CD4-positive, CD25-positive, alpha-beta regulatory T cell (primary cell): ENCODE measurements around the gene ETV7. TPM values are rescaled to one million over a fixed set of nuclear protein-coding genes. Genes with fewer than 3 reads are reported as not detected.

Experiments
- ATAC-seq, 2 donors: fragments of 150-1000 bp; cut with Tn5 transposase; one replicate each; pipeline ENCODE4 v1.10.0; 2021; ENCODE audit warnings: low read depth in 2 of 2, moderate number of reproducible peaks in 2 of 2, moderate library complexity in 1 of 2
- DNase-seq, 3 donors: peaks; one replicate each; pipeline versions ENCODE4 v3.0.0 to v3.0.0-alpha.2; 2012 to 2022; ENCODE audit warnings: mixed read lengths in 1 of 3
- H3K27ac ChIP-seq: one replicate; pipeline ENCODE4 v1.7.0; 2013; ENCODE audit warnings: mild to moderate bottlenecking, low read length; ENCODE audit not compliant: insufficient read depth, poor library complexity, severe bottlenecking
- H3K27me3 ChIP-seq: one replicate; pipeline ENCODE4 v1.7.0; 2013; ENCODE audit warnings: low read length; ENCODE audit not compliant: control insufficient read depth, insufficient read depth
- H3K36me3 ChIP-seq: one replicate; pipeline ENCODE4 v1.7.0; 2013; ENCODE audit warnings: mild to moderate bottlenecking, low read length, moderate library complexity; ENCODE audit not compliant: control insufficient read depth, insufficient read depth
- H3K4me1 ChIP-seq: 2 replicates; pipeline ENCODE4 v1.7.0; 2013; ENCODE audit warnings: mild to moderate bottlenecking, low read length; ENCODE audit not compliant: insufficient read depth, control insufficient read depth, poor library complexity, severe bottlenecking
- H3K4me3 ChIP-seq: one replicate; pipeline ENCODE4 v1.7.0; 2013; ENCODE audit warnings: low read depth, mild to moderate bottlenecking, low read length, moderate library complexity
- H3K9me3 ChIP-seq, 2 experiments: 1 replicate in 1 of 2; 2 replicates in 1 of 2; pipeline ENCODE4 v1.7.0; 2013; ENCODE audit warnings: low read length in 2 of 2, mild to moderate bottlenecking in 1 of 2, moderate library complexity in 1 of 2; ENCODE audit not compliant: control insufficient read depth in 2 of 2
- H3K27ac Mint-ChIP-seq, 3 donors: one replicate each; pipeline ENCODE4 v1.8.0; 2020 to 2022; ENCODE audit warnings: mild to moderate bottlenecking in 3 of 3, mixed read lengths in 3 of 3, moderate library complexity in 2 of 3
- H3K27me3 Mint-ChIP-seq: one replicate; pipeline ENCODE4 v1.8.0; 2022; ENCODE audit warnings: mild to moderate bottlenecking, mixed read lengths
- H3K36me3 Mint-ChIP-seq: one replicate; pipeline ENCODE4 v1.8.0; 2020; ENCODE audit warnings: mixed read lengths
- H3K4me1 Mint-ChIP-seq, 4 donors: one replicate each; pipeline ENCODE4 v1.8.0; 2020 to 2022; ENCODE audit warnings: mixed read lengths in 4 of 4, mild to moderate bottlenecking in 1 of 4
- H3K4me3 Mint-ChIP-seq, 4 donors: one replicate each; pipeline ENCODE4 v1.8.0; 2020 to 2022; ENCODE audit warnings: mild to moderate bottlenecking in 4 of 4, mixed read lengths in 4 of 4, moderate library complexity in 3 of 4
- H3K9me3 Mint-ChIP-seq, 7 donors: one replicate each; pipeline ENCODE4 v1.8.0; 2020 to 2022; ENCODE audit warnings: mixed read lengths in 7 of 7, mild to moderate bottlenecking in 3 of 7, moderate library complexity in 2 of 7
- polyA plus RNA-seq, 4 donors: library from polyadenylated mRNA; unstranded; fragments of 300-500 nt; fragmentation: Illumina TruSeq; gene quantifications; one replicate each; pipeline ENCODE4 v1.2.3, GENCODE V29; 2021
- total RNA-seq: library from RNA; stranded (reverse); gene quantifications from one replicate; pipeline ENCODE4 v1.2.3, GENCODE V29; 2022

The ETV7 gene
- total and polyA plus RNA-seq, 5 donors from 2014 or later: 5.3 to 16.1 (median 7.4) TPM

DNA sequence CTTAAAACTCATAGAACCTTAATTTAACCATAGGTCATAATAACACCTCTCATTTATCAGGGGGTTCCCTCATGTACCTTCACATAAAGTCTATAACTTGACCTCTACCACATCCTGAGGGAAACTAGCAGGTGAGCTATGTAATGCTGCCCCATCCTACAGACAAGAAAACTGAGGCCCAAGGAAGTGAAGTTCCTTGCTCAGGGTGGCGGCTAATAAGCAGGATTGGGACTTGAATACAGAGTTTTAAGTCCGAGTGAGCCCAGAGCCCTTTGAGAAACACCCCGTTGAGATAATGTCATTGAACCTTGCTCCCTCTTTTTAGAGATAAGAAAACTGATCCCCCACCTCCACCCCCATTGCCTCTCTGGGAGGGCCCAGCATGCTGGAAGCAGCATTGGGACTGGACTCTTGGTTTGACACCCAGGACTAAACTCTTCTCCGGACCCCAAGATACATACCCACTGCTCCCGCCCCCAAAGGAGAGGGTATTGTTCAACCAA is 51.2 kb downstream of the ETV7 start:
- H3K36me3 Mint-ChIP-seq: no peaks in the 10 kb centered on the region
- H3K4me1 Mint-ChIP-seq: peaks cover 4 to 23% (median 12%) of the 10 kb centered on the region in 4 donors
- no peak overlapping the region for H3K4me3 ChIP-seq
- H3K27ac ChIP-seq: no peak overlapping the region
- H3K27me3 Mint-ChIP-seq: peaks cover 32% of the 10 kb centered on the region
- ATAC-seq: no peak
- H3K4me1 ChIP-seq: peaks cover 7% of the 10 kb centered on the region
- no peaks in the 10 kb centered on the region for H3K36me3 ChIP-seq
- no peaks in the 10 kb centered on the region for H3K9me3 ChIP-seq
- no peak overlapping the region for H3K4me3 Mint-ChIP-seq
- peaks cover 3% of the 10 kb centered on the region for H3K27me3 ChIP-seq
- H3K27ac Mint-ChIP-seq: no peak overlapping the region
- DNase-seq: no peak
- H3K9me3 Mint-ChIP-seq: no peaks in the 10 kb centered on the region

DNA sequence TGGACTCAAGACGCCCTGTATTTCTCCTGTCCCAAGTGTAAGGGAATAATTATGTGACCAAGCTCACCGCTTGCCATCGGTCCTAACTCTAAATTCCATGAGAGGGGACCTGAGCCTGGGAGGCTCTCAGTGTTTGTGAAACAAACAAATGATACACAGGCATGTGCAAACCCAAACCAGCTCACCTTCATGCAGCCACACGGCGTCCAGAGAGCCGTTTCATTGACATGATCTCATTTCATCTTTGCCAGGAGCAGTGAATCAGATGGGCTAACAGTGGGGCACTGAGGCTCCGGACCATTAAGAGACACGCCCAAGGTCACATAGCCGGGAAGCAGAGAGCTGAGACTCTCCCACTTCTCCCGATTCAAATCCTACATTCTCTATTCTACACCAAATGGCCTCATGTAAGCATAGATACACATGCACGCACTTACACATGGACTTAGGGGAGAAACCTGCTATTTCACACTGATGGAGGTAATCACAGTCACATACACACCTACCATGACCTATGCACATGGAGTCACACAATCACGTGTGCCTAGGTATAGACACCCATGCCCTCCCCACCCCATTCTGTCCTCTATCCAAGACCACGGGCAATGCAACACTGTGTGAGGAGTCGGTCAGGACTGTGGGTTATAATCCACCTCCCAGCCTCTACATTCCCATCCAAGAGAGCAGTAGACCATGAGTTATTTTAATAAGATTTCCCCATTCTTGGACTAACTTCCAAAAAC is 51.8 kb downstream of the ETV7 start:
- no peak overlapping the region for H3K27ac Mint-ChIP-seq
- H3K4me3 Mint-ChIP-seq: no peak overlapping the region
- H3K27me3 Mint-ChIP-seq: peaks cover 31% of the 10 kb centered on the region
- Histone ChIP-seq H3K36me3 (no peaks in the 10 kb centered on the region), H3K27me3 (peaks cover 3% of the 10 kb centered on the region), H3K4me1 (peaks cover 1% of the 10 kb centered on the region), H3K4me3 (no peak overlapping the region), H3K27ac (no peak overlapping the region), H3K9me3 (no peaks in the 10 kb centered on the region)
- no peak for DNase-seq
- H3K9me3 Mint-ChIP-seq: no peaks in the 10 kb centered on the region
- no peaks in the 10 kb centered on the region for H3K36me3 Mint-ChIP-seq
- peaks cover under 1 to 19% (median 7%) of the 10 kb centered on the region in 4 donors for H3K4me1 Mint-ChIP-seq
- no peak for ATAC-seq

DNA sequence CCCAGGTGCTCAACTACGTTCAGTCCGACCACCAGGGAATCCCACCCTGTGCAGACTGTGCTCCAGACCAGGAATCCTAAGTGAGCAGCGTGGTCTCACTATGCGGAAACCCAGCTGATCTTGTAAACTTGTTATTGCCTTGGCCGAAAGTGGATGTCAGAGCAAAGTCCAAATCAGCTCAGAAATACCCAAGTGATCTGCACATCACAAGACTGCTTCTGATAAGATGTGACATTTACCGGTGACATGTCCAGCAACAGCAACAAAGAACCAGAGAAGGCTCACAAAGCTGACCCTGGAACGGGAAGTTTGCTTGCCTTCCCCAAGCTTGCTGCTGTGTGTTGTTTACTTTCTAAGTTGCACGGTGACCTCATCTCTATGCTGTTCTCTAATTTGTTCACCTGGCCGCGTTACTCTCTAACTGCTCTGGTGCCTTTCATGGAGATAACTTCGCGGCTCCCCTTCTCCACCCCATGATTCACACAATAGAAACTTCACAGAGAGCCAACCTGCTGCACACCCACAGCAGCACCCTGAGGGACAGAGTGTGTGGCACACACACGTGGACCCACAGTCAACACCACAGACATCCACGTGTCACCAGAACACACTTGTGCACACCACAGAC is 52.5 kb downstream of the ETV7 start:
- no peaks in the 10 kb centered on the region for H3K36me3 Mint-ChIP-seq
- Histone ChIP-seq H3K4me3 (no peak overlapping the region), H3K9me3 (no peaks in the 10 kb centered on the region), H3K27ac (no peak overlapping the region), H3K27me3 (peaks cover 3% of the 10 kb centered on the region), H3K4me1 (no peaks in the 10 kb centered on the region), H3K36me3 (no peaks in the 10 kb centered on the region)
- peak in 1 of 2 donors; percentile 13 for ATAC-seq
- no peak for DNase-seq
- no peak overlapping the region for H3K4me3 Mint-ChIP-seq
- peaks cover 0 to 14% (median 6%) of the 10 kb centered on the region in 4 donors for H3K4me1 Mint-ChIP-seq
- peaks cover 25% of the 10 kb centered on the region for H3K27me3 Mint-ChIP-seq
- no peak overlapping the region for H3K27ac Mint-ChIP-seq
- no peaks in the 10 kb centered on the region for H3K9me3 Mint-ChIP-seq

DNA sequence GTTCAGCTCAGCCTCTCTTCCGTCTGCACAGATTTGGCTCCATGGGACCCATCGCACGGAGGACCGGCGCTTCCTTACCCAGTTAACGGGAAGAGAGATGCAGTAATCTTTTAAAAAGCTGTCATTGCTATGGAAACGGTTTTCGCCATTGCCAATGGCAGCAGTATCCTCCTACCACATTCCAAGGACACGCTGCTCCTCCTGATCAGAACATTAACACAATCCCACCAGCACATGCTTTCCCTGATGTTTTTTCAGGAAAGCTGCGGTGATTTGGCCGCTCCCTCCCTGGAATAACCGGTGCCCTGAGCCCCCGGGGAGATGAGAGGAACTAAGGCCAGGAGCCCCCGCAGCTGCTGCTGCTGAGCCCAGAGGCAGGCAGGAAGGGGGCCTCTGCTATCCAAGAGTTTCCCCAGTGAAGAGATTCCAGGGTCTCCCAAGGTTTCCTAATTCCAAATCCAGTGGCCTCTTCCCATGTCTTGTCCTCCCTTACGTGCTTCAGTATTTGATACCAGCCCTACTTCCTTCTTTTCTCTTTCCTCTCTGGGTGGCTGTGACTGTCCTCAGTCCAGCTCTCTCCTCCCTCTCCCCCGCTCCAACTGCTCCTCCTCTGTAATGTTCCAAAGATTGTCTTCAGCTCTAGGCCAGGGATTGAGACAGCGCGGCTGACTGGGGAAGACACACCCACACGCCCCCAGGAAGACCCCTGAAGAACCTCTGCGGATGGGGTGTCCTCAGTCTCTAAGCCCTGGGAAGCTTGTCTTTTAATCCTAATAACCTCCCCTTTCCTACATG is 53.3 kb downstream of the ETV7 start:
- peaks cover 0 to 14% (median 6%) of the 10 kb centered on the region in 4 donors for H3K4me1 Mint-ChIP-seq
- Histone ChIP-seq H3K9me3 (no peaks in the 10 kb centered on the region), H3K4me3 (no peak overlapping the region), H3K4me1 (no peaks in the 10 kb centered on the region), H3K27me3 (peaks cover 3% of the 10 kb centered on the region), H3K27ac (no peak overlapping the region), H3K36me3 (no peaks in the 10 kb centered on the region)
- H3K4me3 Mint-ChIP-seq: peak overlapping the region in 1 of 4 donors; percentile 61
- H3K27me3 Mint-ChIP-seq: peaks cover 24% of the 10 kb centered on the region
- ATAC-seq (no peak), DNase-seq (no peak)
- H3K36me3 Mint-ChIP-seq: no peaks in the 10 kb centered on the region
- no peaks in the 10 kb centered on the region for H3K9me3 Mint-ChIP-seq
- H3K27ac Mint-ChIP-seq: no peak overlapping the region

- no peak overlapping the region for H3K4me3 ChIP-seq
- Mint-ChIP-seq H3K9me3 (no peaks in the 10 kb centered on the region), H3K4me1 (peaks cover 0 to 14% (median 6%) of the 10 kb centered on the region in 4 donors), H3K4me3 (no peak overlapping the region), H3K36me3 (no peaks in the 10 kb centered on the region), H3K27ac (no peak overlapping the region), H3K27me3 (peaks cover 20% of the 10 kb centered on the region)
- no peak overlapping the region for H3K27ac ChIP-seq
- DNase-seq (no peak), ATAC-seq (no peak)
- peaks cover 3% of the 10 kb centered on the region for H3K27me3 ChIP-seq
- no peaks in the 10 kb centered on the region for H3K4me1 ChIP-seq
- no peaks in the 10 kb centered on the region for H3K36me3 ChIP-seq
- H3K9me3 ChIP-seq: no peaks in the 10 kb centered on the region
These were observed 54.1 kb downstream of the ETV7 start for GRCh38 chr6:36333171-36333895.

DNA sequence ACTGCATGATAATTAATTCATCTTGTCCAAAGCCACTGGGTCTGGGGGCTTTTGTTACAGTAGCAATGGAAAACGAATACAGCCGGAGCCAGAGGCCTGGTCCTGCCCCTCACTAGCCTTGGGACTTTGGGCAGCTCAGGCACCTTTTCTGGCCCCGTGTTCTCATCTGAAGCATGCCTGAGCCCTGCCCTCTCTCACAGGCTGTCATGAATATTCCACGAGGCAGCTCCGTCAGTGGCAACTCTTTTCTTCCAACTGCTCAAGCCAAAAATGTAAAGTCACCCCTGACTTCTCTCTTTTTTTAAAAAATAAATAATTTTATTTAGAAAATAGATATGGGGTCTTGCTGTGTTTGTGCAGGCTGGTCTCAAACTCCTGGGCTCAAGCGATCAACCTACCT is 56.1 kb downstream of the ETV7 start:
- Mint-ChIP-seq H3K27ac (no peak overlapping the region), H3K36me3 (no peaks in the 10 kb centered on the region), H3K4me1 (peaks cover 0 to 3% (median 1%) of the 10 kb centered on the region in 4 donors), H3K9me3 (no peaks in the 10 kb centered on the region), H3K4me3 (no peak overlapping the region), H3K27me3 (peaks cover 18% of the 10 kb centered on the region)
- Histone ChIP-seq H3K36me3 (no peaks in the 10 kb centered on the region), H3K9me3 (no peaks in the 10 kb centered on the region), H3K27me3 (peaks cover 3% of the 10 kb centered on the region), H3K27ac (no peak overlapping the region), H3K4me1 (no peaks in the 10 kb centered on the region), H3K4me3 (no peak overlapping the region)
- DNase-seq: no peak
- ATAC-seq: no peak

DNA sequence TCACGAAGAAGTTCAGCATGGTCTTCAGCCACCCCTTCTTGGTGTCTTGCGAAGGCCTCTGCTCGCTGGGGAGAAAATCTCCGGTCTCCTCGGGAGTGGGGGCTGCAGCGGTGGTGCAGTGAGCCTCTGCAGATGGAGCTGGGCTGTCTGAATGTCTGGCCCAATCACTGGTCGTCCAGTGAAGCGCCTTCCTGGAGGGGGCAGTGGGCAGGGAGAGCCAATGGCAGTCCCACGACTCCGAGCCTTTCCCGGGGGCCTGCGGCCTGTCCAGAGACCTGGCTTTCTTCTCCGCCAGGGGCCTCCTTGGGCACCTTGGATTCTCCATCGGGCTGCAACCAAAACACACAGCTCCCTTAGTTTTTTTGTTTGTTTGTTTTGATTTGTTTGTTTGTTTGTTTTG is 57.1 kb downstream of the ETV7 start:
- DNase-seq (no peak), ATAC-seq (no peak)
- peaks cover 3% of the 10 kb centered on the region for H3K27me3 ChIP-seq
- H3K4me3 ChIP-seq: no peak overlapping the region
- H3K27ac ChIP-seq: no peak overlapping the region
- H3K4me3 Mint-ChIP-seq: no peak overlapping the region
- peaks cover 14% of the 10 kb centered on the region for H3K27me3 Mint-ChIP-seq
- no peaks in the 10 kb centered on the region for H3K4me1 ChIP-seq
- H3K9me3 ChIP-seq: no peaks in the 10 kb centered on the region
- no peaks in the 10 kb centered on the region for H3K36me3 ChIP-seq
- no peaks in the 10 kb centered on the region for H3K36me3 Mint-ChIP-seq
- no peak overlapping the region for H3K27ac Mint-ChIP-seq
- peaks cover 0 to 3% (median 0%) of the 10 kb centered on the region in 4 donors for H3K4me1 Mint-ChIP-seq
- no peaks in the 10 kb centered on the region for H3K9me3 Mint-ChIP-seq
